DMS 273 (cell line): ENCODE measurements around the gene GATM.
"Not testable (repeated sequence)": the region's sequence is repeated elsewhere in the genome, so short reads cannot be mapped to it uniquely, and the experiment has no call there.

Experiments
- DNase-seq: peaks from one replicate; lab custom pipeline; 2025; ENCODE audit not compliant: unreplicated experiment; lab: John Stamatoyannopoulos, UW

The GATM gene

GRCh38 chr15:45355860-45356259, 22.5 kb downstream of the GATM start:
- peak; percentile 35 for DNase-seq

GRCh38 chr15:45354711-45355110, 23.6 kb downstream of the GATM start:
- no peak for DNase-seq

- no peak for DNase-seq
Observed at GRCh38 chr15:45351227-45351626, 27.1 kb downstream of the GATM start.

GRCh38 chr15:45349623-45350022, 28.7 kb downstream of the GATM start:
- no peak for DNase-seq

GRCh38 chr15:45347989-45348388, 30.4 kb downstream of the GATM start:
- DNase-seq = no peak

GRCh38 chr15:45347033-45347432, 31.3 kb downstream of the GATM start:
- DNase-seq = no peak

- DNase-seq = no peak
Observed at GRCh38 chr15:45346381-45346780, 32.0 kb downstream of the GATM start.

- no peak for DNase-seq
Observed at GRCh38 chr15:45343258-45343860, 35.0 kb downstream of the GATM start.

- no peak for DNase-seq
Observed at GRCh38 chr15:45341790-45342189, 36.6 kb downstream of the GATM start.

- no peak for DNase-seq
Observed at GRCh38 chr15:45340429-45340828, 37.9 kb downstream of the GATM start.

- no peak for DNase-seq
Observed at GRCh38 chr15:45338417-45338816, 39.9 kb downstream of the GATM start.

GRCh38 chr15:45337224-45337623, 41.1 kb downstream of the GATM start:
- DNase-seq = no peak

GRCh38 chr15:45333550-45333949, 44.8 kb downstream of the GATM start:
- DNase-seq = peak; percentile 64

GRCh38 chr15:45332694-45333093, 45.6 kb downstream of the GATM start:
- DNase-seq = no peak

- no peak for DNase-seq
Observed at GRCh38 chr15:45331972-45332371, 46.4 kb downstream of the GATM start.

- no peak for DNase-seq
Observed at GRCh38 chr15:45328663-45329062, 49.7 kb downstream of the GATM start.

GRCh38 chr15:45326741-45327140, 51.6 kb downstream of the GATM start:
- no peak for DNase-seq

GRCh38 chr15:45326280-45326679, 52.1 kb downstream of the GATM start:
- DNase-seq = no peak

- DNase-seq = no peak
Observed at GRCh38 chr15:45320581-45321205, 57.7 kb downstream of the GATM start.

- DNase-seq = no peak
Observed at GRCh38 chr15:45319472-45320214, 58.7 kb downstream of the GATM start.

- no peak for DNase-seq
Observed at GRCh38 chr15:45314960-45315359, 63.4 kb downstream of the GATM start.

GRCh38 chr15:45314117-45314516, 64.2 kb downstream of the GATM start:
- not testable (repeated sequence) for DNase-seq
